NCI-H446 (cell line): ENCODE results near the gene GLRX.
A peak's percentile ranks its signal among the peaks of the same experiment; 100 is the strongest.

Experiments used
- DNase-seq, 2 experiments: peaks; one replicate each; lab custom pipeline; 2025; lab: John Stamatoyannopoulos, UW

Gene GLRX

DNA sequence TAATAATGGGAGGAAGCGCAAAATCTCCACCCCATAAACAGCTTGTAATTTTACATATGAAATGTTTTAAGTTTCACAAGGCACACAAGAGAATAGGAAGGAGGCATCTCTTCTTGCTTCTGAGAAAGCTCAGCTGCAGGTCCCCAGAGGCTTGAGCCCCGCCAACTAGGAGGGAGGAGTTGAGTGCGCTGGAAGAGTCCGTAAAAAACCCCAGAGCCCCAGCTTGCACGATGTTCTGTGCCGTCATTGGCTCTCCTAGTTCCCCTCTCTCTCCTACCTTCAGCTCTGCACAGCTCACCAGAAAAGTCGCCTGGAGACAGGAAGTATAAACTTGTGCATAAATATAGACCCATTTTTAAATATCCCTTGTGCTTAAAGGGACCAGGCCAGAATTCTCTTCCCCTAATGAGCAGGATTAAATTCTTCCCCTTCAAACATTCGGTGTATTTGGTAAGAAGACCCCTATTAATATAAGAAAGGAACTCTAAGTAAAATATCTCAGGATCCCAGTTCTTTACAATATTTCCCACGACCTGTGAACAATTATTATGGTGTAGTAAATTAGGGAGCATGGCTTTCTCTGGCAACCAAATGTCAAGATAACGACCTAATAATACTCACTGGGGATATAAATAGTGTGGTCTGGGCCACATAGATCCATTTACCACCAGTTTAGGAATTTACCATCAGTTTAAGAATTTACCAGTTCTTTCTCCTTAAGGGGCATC, 13.7 kb downstream of the GLRX start:
- DNase-seq, result no peak

- no peak for DNase-seq
Observed at GRCh38 chr5:95808013-95808685, 14.4 kb downstream of the GLRX start.

DNA sequence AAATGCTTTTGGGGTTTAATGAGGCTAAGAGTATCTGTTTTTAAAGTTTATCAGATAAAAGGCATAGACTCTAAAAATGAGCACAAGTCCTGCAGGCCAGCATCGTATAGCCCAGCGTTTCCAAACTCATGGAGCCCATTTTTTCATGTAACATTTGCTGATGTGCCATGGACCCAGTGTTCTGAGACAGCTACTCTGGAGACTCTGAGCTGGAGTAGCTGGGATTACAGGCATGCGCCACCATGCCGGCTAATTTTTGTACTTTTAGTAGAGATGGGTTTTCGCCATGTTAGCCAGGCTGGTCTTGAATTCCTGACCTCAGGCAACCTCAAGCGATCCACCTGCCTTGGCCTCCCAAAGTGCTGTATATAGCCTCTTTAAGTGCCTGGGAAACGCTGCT, 15.8 kb downstream of the GLRX start:
- DNase-seq, result no peak

- no peak for DNase-seq
Observed at GRCh38 chr5:95804736-95805539, 17.6 kb downstream of the GLRX start.

GRCh38 chr5:95803271-95804148, 19.0 kb downstream of the GLRX start:
- no peak for DNase-seq

GRCh38 chr5:95801961-95802360, 20.6 kb downstream of the GLRX start:
- no peak for DNase-seq

DNA sequence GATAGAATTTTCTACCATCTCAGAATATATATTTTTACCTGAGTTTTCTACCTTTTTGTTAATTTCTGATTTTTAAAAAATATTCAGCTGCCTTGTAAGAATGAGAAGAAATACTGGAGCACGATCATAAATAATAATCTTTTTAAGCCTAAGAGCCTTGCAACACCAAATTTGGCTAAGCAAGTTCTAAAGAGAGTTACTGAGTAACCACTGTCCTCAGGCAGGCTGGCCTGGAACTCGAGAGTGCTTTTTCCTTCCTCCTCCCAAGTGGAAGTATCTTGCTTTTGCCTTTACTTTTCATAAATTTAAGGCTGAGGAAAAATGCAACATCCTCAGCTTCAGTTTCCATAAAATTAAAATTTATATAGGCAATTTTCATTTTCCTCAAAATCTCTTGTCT, 21.0 kb downstream of the GLRX start:
- DNase-seq, result no peak

DNA sequence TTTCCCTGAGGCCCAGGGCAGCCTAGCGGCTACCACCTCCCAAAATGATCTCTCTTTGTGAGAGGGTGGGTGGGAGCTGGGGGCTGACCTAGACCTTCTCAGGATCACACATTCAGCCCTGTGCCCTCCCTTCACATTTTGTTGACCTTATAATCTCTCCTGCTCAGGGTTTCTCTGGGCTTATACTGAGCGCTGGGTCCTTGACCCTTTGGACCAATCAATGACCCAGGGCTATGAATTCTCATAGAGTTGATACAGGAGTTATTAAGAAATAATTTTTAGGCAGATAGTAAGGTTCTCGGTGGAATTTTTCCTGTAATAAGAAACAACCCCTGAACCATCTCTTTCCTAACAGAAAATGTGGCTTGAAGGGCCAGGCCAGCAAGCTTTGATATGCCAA, 22.0 kb downstream of the GLRX start:
- no peak for DNase-seq

GRCh38 chr5:95799191-95799835, 23.2 kb downstream of the GLRX start:
- no peak for DNase-seq

GRCh38 chr5:95798545-95798944, 24.0 kb downstream of the GLRX start:
- no peak for DNase-seq

GRCh38 chr5:95798048-95798447, 24.5 kb downstream of the GLRX start:
- no peak for DNase-seq

DNA sequence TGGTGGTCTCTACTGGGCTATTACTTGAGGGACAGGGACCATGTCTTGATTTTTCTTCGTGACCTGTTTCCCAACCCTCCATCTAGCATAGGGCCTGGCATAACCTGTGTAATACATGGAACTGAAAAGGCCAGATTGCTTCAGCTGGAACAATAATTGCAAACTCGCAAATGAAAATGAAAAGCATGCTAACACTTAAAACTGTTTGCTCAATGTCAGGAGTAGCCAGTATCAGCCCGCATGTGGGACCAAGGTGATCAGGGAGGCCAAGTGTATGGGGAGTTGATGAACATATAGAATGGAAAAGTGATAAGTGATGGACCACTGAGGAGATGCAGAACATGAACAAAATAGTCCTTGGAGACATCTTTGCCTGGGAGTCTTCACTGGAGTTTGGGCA, 25.2 kb downstream of the GLRX start:
- DNase-seq, result no peak

- DNase-seq, result no peak
Observed at GRCh38 chr5:95794070-95794516, 28.4 kb downstream of the GLRX start.

DNA sequence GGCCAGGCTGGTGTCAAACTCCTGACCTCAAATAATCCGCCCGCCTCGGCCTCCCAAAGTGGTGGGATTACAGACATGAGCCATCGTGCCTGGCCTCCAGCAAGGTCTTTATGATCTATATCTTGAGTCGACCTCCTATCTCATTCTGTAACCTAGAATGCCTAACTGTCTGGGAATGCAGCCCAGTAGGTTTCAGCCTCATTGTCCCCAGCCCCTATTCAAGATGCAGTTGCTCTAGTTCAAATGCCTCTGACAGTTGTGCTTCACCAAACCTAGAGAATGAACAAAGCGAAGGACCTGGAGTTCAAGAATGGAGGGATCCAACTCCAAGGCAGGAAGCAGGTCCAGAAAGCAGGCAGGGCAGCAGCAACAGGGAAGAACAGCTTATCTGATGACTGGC, 30.8 kb downstream of the GLRX start:
- DNase-seq, result no peak

- no peak for DNase-seq
Observed at GRCh38 chr5:95788493-95788892, 34.0 kb downstream of the GLRX start.

- DNase-seq, result no peak
Observed at GRCh38 chr5:95786821-95787418, 35.6 kb downstream of the GLRX start.

DNA sequence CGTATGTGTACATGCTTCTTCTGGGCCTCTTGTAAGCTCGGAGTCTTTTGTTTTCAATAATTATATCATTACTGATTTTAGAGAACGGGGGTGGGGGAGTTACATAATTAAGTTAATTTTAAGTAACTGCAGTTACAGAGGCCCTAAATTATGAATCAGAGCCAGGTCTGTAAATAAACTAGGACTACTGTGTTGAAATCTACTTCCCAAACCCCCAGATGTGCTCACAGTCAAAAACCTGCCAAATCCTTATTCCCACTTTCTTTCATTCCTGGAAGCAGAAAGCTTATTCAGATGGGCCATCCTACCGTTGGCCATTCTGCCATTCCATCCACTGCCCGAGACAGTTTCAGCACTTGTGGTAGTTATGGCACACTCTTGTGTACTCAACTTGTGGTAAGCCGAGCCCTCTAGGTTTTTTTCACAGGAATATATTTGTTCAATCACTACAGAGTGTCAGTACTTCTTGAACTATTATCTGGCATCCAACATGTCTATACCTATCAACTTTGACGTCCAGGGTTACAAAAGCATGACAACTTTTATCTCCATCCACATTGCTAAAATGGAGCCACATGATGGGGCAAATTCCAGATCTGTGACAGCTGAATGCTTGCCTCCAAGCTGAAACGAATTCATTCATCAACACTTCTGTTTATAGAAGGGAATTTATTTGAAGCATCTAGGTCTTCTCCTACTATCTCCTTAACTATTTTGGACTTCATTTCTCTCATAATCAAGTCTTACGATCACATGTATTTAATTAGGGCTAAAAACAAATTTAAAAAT, 37.8 kb downstream of the GLRX start:
- no peak for DNase-seq

DNA sequence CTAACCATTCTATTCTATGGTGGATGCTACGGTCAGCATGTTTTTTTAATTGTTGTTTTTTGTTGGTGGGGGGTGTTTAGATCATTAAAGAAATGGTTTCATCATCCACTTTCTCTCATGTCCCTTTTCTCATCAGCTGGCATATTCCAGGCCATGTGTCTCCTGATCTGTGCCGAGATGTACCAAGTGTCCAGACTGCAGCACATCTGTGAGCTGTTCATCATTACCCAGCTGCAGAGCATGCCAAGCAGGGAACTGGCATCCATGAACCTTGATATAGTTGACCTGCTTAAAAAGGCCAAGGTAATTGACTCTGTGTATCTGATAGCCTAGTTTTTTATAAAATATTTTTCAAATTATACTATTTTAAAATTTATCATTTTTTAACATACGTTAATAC, 38.9 kb downstream of the GLRX start:
- DNase-seq, result no peak

- DNase-seq, result no peak
Observed at GRCh38 chr5:95782181-95782580, 40.3 kb downstream of the GLRX start.

DNA sequence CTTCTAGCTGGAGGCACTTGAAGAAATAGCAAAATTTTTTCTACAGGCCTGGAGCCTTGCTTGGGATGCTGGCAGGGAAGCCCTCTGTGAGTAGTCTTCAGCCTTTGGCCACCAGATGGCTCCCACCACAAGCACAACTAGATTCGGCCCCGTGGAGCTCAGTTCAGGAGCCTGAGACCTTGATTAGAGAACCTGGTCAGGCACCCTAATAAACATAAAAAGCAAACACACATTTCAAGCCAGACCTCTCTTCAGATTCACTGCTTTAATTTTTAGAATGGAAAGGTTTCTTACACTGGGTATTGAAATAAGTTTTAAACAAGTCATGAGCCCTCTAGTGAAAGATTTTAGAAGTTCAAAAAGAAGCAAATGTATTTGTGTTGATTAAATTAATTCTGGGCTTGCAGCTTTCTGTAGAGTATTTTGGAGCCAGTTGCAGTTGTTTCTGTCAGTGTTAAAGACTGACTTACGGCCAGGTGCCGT, 41.4 kb downstream of the GLRX start:
- peak; percentile 43 to 75 for DNase-seq
